Suprapubic skin (tissue), 4 donors: Measurements from ENCODE around the gene BAIAP2L2.

ENCODE experiments used
- CTCF ChIP-seq, 2 donors: fragments of 200-600 bp in 1 of 2; fragments of 450-650 bp in 1 of 2; sonication (generic) in 1 of 2; IDR thresholded peaks; one replicate each; pipeline ENCODE4 v1.5.1; 2016 to 2019; ENCODE audit warnings: antibody characterized with exemption in 2 of 2, mild to moderate bottlenecking in 1 of 2, moderate library complexity in 1 of 2
- EP300 ChIP-seq: sonication (generic); formaldehyde crosslinking; IDR thresholded peaks from one replicate; pipeline ENCODE4 v1.6.1; 2017; ENCODE audit warnings: antibody characterized with exemption
- POLR2A ChIP-seq, 2 donors: fragments of 450-650 bp; IDR thresholded peaks; one replicate each; pipeline ENCODE4 v1.6.1; 2017; ENCODE audit warnings: antibody characterized with exemption in 2 of 2, mild to moderate bottlenecking in 2 of 2, moderate library complexity in 2 of 2
- POLR2AphosphoS5 ChIP-seq, 3 donors: sonication (generic); formaldehyde crosslinking; IDR thresholded peaks; one replicate each; pipeline ENCODE4 v1.6.1; 2017; ENCODE audit warnings: antibody characterized with exemption in 3 of 3

DNA sequence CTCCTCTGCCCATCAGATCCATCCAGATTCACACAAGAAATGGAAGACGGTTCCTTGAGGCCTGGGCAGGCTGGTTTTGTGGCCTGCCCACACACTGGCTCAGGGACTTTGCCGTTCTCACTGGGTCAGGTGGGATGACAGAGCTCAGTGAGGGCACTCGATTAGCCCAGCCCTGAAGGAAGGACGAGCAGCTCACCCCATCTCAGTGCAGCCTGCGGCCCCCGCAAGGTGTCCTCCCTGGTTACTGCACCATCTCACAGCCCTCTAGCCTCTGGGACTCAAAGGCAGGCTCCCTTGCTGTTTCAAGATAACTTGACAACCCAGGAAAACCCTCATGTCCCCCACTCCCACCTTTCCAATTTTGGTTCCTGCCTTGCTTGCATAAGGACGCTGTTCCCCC lies 30.7 kb downstream of the BAIAP2L2 start:
- TF ChIP-seq POLR2A (IDR thresholded peaks at IDR 0.05) (no peak), CTCF (IDR thresholded peaks at IDR 0.05) (no peak), POLR2AphosphoS5 (IDR thresholded peaks at IDR 0.05) (no peak), EP300 (no peak)
